Measurements from ENCODE around the gene STAT2.

DNA sequence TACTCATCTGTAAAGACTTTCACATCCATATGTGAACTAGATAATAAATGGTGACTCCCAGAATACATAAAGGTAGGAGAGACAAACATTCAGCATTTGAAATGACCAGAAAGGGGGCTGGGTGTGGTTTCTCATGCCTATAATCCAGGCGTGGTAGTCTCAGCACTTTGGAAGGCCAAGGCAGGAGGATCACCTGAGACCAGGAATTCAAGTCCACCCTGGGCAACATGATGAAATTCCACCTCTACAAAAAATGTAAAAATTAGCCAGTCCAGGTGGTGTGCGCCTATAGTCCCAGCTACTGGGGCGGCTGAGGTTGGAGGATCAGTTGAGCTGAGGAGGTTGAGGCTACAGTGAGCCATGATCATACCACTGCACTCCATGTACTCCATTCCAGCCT, 55.6 kb downstream of the STAT2 start:
- TF ChIP-seq GATA3 (IDR thresholded peaks at IDR 0.05; ENCODE audit: low read depth, low read length): no peak
- no peak for TF ChIP-seq GATA2 (IDR thresholded peaks at IDR 0.05; ENCODE audit: low read depth, low read length)
